IMR-90 (cell line): ENCODE data around the gene ERG28. TPM values are rescaled to one million over a fixed set of nuclear protein-coding genes. Genes with fewer than 3 reads are reported as not detected.

Experiments used
- ATAC-seq: fragments of 200-7000 bp; cut with Tn5 transposase; 2 replicates; pipeline ENCODE4 v1.9.1; 2020; ENCODE audit warnings: low read depth, mild to moderate bottlenecking, moderate library complexity
- BruUV-seq: library from RNA; stranded (reverse); fragments of 400-500 nt; replicated peaks from 2 replicates; lab custom pipeline; 2021; lab: Mats Ljungman, UMichigan
- CTCF ChIA-PET: fragments of 300-600 bp; formaldehyde crosslinking; extraction: SDS; loops from one replicate; lab custom pipeline; 2021; ENCODE audit warnings: antibody characterized with exemption; lab: Yijun Ruan, JAX
- POLR2A ChIA-PET: fragments of 300-600 bp; sonication (Branson Sonifier 250); formaldehyde crosslinking; loops from one replicate; lab custom pipeline; 2022; ENCODE audit warnings: antibody characterized with exemption; ENCODE audit not compliant: unreplicated experiment; lab: Charles Lee
- DNase-seq: peaks from one replicate; pipeline ENCODE4 v3.0.0; 2013
- H2AFZ ChIP-seq: replicated peaks from 2 replicates; pipeline ENCODE3; 2013; ENCODE audit warnings: low read length, mild to moderate bottlenecking; ENCODE audit not compliant: poor library complexity
- H2AK5ac ChIP-seq: 2 replicates; pipeline ENCODE4 v1.6.1; 2013; ENCODE audit warnings: low read depth, low read length, inconsistent platforms
- H2AK9ac ChIP-seq: replicated peaks from 2 replicates; pipeline ENCODE3; 2013; ENCODE audit warnings: mild to moderate bottlenecking, low read depth, low read length, moderate library complexity; ENCODE audit not compliant: poor library complexity
- H2BK120ac ChIP-seq: 2 replicates; pipeline ENCODE4 v1.6.1; 2013; ENCODE audit warnings: low read depth, low read length, inconsistent platforms
- H2BK15ac ChIP-seq: 3 replicates; pipeline ENCODE4 v1.6.1; 2013; ENCODE audit warnings: low read depth, low read length, inconsistent platforms
- H2BK20ac ChIP-seq: 2 replicates; pipeline ENCODE4 v1.6.1; 2013; ENCODE audit warnings: low read depth, mild to moderate bottlenecking, inconsistent platforms, low read length, moderate library complexity
- H2BK5ac ChIP-seq: 2 replicates; pipeline ENCODE4 v1.6.1; 2013; ENCODE audit warnings: mild to moderate bottlenecking, low read depth, low read length, inconsistent platforms; ENCODE audit not compliant: poor library complexity, severe bottlenecking
- H3K14ac ChIP-seq: replicated peaks from 2 replicates; pipeline ENCODE4 v1.6.1; 2013; ENCODE audit warnings: low read depth, low read length, inconsistent platforms
- H3K18ac ChIP-seq: 2 replicates; pipeline ENCODE4 v1.6.1; 2013; ENCODE audit warnings: low read depth, low read length, control low read depth
- H3K23ac ChIP-seq: 2 replicates; pipeline ENCODE4 v1.6.1; 2013; ENCODE audit warnings: low read depth, low read length, inconsistent platforms
- H3K27ac ChIP-seq: 2 replicates; pipeline ENCODE4 v1.5.1; 2013; ENCODE audit warnings: mild to moderate bottlenecking, control low read depth, low read length; ENCODE audit not compliant: insufficient read depth
- H3K27me3 ChIP-seq: 2 replicates; pipeline ENCODE4 v1.6.1; 2013; ENCODE audit warnings: low read length; ENCODE audit not compliant: control insufficient read depth, insufficient read depth
- H3K36me3 ChIP-seq: 2 replicates; pipeline ENCODE4 v1.6.1; 2013; ENCODE audit warnings: low read length, mixed read lengths; ENCODE audit not compliant: control insufficient read depth, insufficient read depth
- H3K4ac ChIP-seq: 2 replicates; pipeline ENCODE4 v1.6.1; 2013; ENCODE audit warnings: low read depth, low read length, inconsistent platforms
- H3K4me1 ChIP-seq: 2 replicates; pipeline ENCODE4 v1.6.1; 2013; ENCODE audit warnings: low read length, mixed read lengths; ENCODE audit not compliant: control insufficient read depth, insufficient read depth
- H3K4me2 ChIP-seq: 2 replicates; pipeline ENCODE4 v1.6.1; 2013; ENCODE audit warnings: low read depth, mild to moderate bottlenecking, control low read depth, low read length, moderate library complexity
- H3K4me3 ChIP-seq: 2 replicates; pipeline ENCODE4 v1.5.1; 2013; ENCODE audit warnings: low read depth, mild to moderate bottlenecking, control low read depth, low read length, moderate library complexity; ENCODE audit not compliant: insufficient read depth
- H3K56ac ChIP-seq: 2 replicates; pipeline ENCODE4 v1.6.1; 2013; ENCODE audit warnings: low read length, inconsistent platforms; ENCODE audit not compliant: insufficient read depth; ENCODE audit errors: extremely low read depth
- H3K79me1 ChIP-seq, 2 experiments: 2 replicates each; pipeline ENCODE4 v1.6.1; 2013; ENCODE audit warnings: low read length in 2 of 2, inconsistent platforms in 1 of 2, low read depth in 1 of 2
- H3K9ac ChIP-seq: 2 replicates; pipeline ENCODE4 v1.6.1; 2013; ENCODE audit warnings: low read depth, low read length, control low read depth
- H3K9me1 ChIP-seq: 2 replicates; pipeline ENCODE4 v1.6.1; 2013; ENCODE audit warnings: low read length, inconsistent platforms; ENCODE audit not compliant: insufficient read depth
- H3K9me3 ChIP-seq: 2 replicates; pipeline ENCODE4 v1.6.1; 2013; ENCODE audit warnings: low read length; ENCODE audit not compliant: control insufficient read depth, insufficient read depth
- H4K20me1 ChIP-seq: 2 replicates; pipeline ENCODE4 v1.6.1; 2013; ENCODE audit warnings: low read length, inconsistent platforms; ENCODE audit not compliant: insufficient read depth
- H4K5ac ChIP-seq: 2 replicates; pipeline ENCODE4 v1.6.1; 2013; ENCODE audit warnings: mild to moderate bottlenecking, low read depth, low read length, control low read depth
- H4K8ac ChIP-seq, 2 experiments: 2 replicates each; pipeline ENCODE4 v1.6.1; 2013; ENCODE audit warnings: low read depth in 2 of 2, low read length in 2 of 2, control low read depth in 1 of 2, inconsistent platforms in 1 of 2
- H4K91ac ChIP-seq: 2 replicates; pipeline ENCODE4 v1.6.1; 2013; ENCODE audit warnings: low read depth, low read length, inconsistent platforms; ENCODE audit not compliant: insufficient read depth
- MAZ ChIP-seq: IDR thresholded peaks from 2 replicates; pipeline ENCODE4 v1.6.1; 2012; ENCODE audit warnings: low read depth, mild to moderate bottlenecking, low read length, improper control_type of control experiment, moderate library complexity, borderline replicate concordance
- POLR2A ChIP-seq: IDR thresholded peaks from 2 replicates; pipeline ENCODE4 v1.6.1; 2012; ENCODE audit warnings: mild to moderate bottlenecking, low read depth, low read length
- RCOR1 ChIP-seq: IDR thresholded peaks from 2 replicates; pipeline ENCODE4 v1.6.1; 2012; ENCODE audit warnings: mild to moderate bottlenecking, low read length, improper control_type of control experiment; ENCODE audit not compliant: insufficient replicate concordance
- WGBS, 2 experiments: methylation state at CpG; one replicate each; pipeline versions ENCODE4 v1.1.5 to v1.1.7; 2013; ENCODE audit warnings: missing lambda C conversion rate in 2 of 2; ENCODE audit not compliant: insufficient read length in 1 of 2; ENCODE audit errors: extremely low coverage in 2 of 2; 5-methylcytosine and 5-hydroxymethylcytosine counted together
- dilution Hi-C: fragments of 300-500 bp; cut with HindIII; formaldehyde crosslinking; loops from one replicate; pipeline ENCODE4 v1.14.3; 2018; ENCODE audit warnings: low sequenced_read_pairs; ENCODE audit not compliant: unreplicated experiment
- in situ Hi-C: fragments of 300-500 bp; cut with MboI; formaldehyde crosslinking; loops from 3 replicates; pipeline ENCODE4 v1.14.3; 2019; ENCODE audit warnings: low sequenced_read_pairs, inconsistent platforms, mixed read lengths
- intact Hi-C: fragments of 100-400 bp; cut with micrococcal nuclease; formaldehyde crosslinking; loops from 2 replicates; pipeline ENCODE4 v1.10.0; 2022
- polyA plus RNA-seq, 3 experiments: library from polyadenylated mRNA; depleted of rRNA; stranded (reverse); fragments of >200 nt; gene quantifications; 2 replicates each; pipeline ENCODE4 v1.2.3, GENCODE V29; 2012; ENCODE audit warnings: low replicate concordance in 1 of 3
- total RNA-seq: library from RNA; depleted of rRNA; stranded (reverse); fragments of >200 nt; gene quantifications from 2 replicates; pipeline ENCODE4 v1.2.3, GENCODE V29; 2012
- TF ChIP-seq, protein P1 (sequence below): conservative IDR thresholded peaks from 2 replicates; pipeline ENCODE4 v1.5.1; 2012; ENCODE audit warnings: mild to moderate bottlenecking, low read depth, low read length, improper control_type of control experiment
- TF ChIP-seq, protein P2 (sequence below): fragments of 150-350 bp; IDR thresholded peaks from 2 replicates; pipeline ENCODE4 v1.6.1; 2016; ENCODE audit warnings: low read depth, mild to moderate bottlenecking, low read length, moderate library complexity, borderline replicate concordance

The ERG28 gene
- total and polyA plus RNA-seq, 2 of the 4 experiments (the other 2 are of a cell fraction) = 0.90 to 15.4 TPM

DNA sequence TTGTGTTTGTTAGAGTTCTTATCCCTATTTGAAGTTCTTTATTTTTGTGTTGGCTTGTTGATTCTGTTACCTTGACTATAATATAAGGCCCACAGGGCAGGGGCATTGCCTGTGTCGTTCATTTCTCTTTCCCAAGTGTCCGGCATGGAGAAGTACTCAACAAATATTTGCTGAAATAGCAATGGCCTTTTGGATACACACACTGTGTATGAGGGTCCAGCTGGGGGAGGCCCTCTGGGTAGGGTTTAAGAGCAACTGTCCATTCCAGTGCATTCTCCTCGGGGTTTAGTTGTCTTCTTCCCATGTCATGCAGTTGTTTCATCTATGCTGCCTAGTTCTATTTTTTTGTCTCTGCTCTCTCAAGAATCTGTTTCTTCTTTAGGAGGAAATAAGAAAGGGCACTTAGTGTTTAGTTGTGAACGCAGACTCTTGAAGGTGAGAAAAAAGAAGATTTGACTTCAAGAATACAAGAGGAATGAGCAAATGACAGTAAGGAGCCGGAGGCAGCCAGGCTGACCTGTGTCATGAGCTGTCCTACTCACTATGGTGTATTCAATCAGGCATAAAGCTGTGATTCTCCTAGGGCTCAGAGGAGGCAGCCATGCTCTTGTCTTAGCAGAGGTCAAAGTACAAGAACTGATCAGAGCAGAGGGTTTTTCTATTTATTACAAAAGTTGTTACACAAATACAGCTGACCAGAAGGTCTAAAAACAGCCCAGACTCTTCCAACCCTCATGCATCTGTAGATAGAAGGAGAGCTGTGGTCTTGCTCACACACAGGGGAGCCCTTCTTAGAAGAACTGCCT is 10.2 kb downstream of the ERG28 start:
- H3K27ac ChIP-seq = no peak overlapping the region
- H3K36me3 ChIP-seq = peaks cover 9% of the 10 kb centered on the region; the same call in 1 of the 2 replicates
- peaks cover 20% of the 10 kb centered on the region for H3K9me1 ChIP-seq
- H2BK20ac ChIP-seq = no peak overlapping the region
- no peak overlapping the region for H4K8ac ChIP-seq
- CTCF ChIA-PET = interaction anchor here (9.8 kb wide), 1 partner anchor 73 kb away, joined by 125 read pairs; the partner anchor contains the start of gene FLVCR2
- ATAC-seq (no peak), DNase-seq (no peak)
- in situ Hi-C loops (loop anchor here (5.0 kb wide), 1 partner anchor 73 kb away; the partner anchor contains the start of gene FLVCR2), intact Hi-C loops (no loop called here), dilution Hi-C loops (no loop called here)
- no peak overlapping the region for H2AK9ac ChIP-seq
- H2BK15ac ChIP-seq = no peak overlapping the region
- no peaks in the 10 kb centered on the region for H3K9me3 ChIP-seq
- H3K4me3 ChIP-seq = no peak overlapping the region
- no peak overlapping the region for H3K23ac ChIP-seq
- H3K9ac ChIP-seq = no peak overlapping the region
- H4K20me1 ChIP-seq = peaks cover 3% of the 10 kb centered on the region; the same call in 1 of the 2 replicates
- H3K56ac ChIP-seq = no peak overlapping the region
- no peak overlapping the region for H4K91ac ChIP-seq
- no peak overlapping the region for H2AK5ac ChIP-seq
- H2AFZ ChIP-seq = no peak overlapping the region
- WGBS, 2 experiments = 100% methylated on average over 1 of the region's 5 CpGs; no CpG with 5 or more reads in 1 of the 2 experiments
- no peak overlapping the region for H3K4ac ChIP-seq
- BruUV-seq = no TSS peak
- no peak overlapping the region for H3K4me2 ChIP-seq
- no peak overlapping the region for H2BK5ac ChIP-seq
- H2BK120ac ChIP-seq = no peak overlapping the region
- peaks cover 21% of the 10 kb centered on the region for H3K4me1 ChIP-seq
- POLR2A ChIA-PET = no interaction called here
- TF ChIP-seq, protein P1, sequence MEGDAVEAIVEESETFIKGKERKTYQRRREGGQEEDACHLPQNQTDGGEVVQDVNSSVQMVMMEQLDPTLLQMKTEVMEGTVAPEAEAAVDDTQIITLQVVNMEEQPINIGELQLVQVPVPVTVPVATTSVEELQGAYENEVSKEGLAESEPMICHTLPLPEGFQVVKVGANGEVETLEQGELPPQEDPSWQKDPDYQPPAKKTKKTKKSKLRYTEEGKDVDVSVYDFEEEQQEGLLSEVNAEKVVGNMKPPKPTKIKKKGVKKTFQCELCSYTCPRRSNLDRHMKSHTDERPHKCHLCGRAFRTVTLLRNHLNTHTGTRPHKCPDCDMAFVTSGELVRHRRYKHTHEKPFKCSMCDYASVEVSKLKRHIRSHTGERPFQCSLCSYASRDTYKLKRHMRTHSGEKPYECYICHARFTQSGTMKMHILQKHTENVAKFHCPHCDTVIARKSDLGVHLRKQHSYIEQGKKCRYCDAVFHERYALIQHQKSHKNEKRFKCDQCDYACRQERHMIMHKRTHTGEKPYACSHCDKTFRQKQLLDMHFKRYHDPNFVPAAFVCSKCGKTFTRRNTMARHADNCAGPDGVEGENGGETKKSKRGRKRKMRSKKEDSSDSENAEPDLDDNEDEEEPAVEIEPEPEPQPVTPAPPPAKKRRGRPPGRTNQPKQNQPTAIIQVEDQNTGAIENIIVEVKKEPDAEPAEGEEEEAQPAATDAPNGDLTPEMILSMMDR = no peak
- TF ChIP-seq, protein P2, sequence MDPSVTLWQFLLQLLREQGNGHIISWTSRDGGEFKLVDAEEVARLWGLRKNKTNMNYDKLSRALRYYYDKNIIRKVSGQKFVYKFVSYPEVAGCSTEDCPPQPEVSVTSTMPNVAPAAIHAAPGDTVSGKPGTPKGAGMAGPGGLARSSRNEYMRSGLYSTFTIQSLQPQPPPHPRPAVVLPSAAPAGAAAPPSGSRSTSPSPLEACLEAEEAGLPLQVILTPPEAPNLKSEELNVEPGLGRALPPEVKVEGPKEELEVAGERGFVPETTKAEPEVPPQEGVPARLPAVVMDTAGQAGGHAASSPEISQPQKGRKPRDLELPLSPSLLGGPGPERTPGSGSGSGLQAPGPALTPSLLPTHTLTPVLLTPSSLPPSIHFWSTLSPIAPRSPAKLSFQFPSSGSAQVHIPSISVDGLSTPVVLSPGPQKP = no peak
- no peak for TF ChIP-seq MAZ
- TF ChIP-seq RCOR1 = no peak
- TF ChIP-seq POLR2A = no peak
- H3K27me3 ChIP-seq = no peaks in the 10 kb centered on the region
- H3K18ac ChIP-seq = no peak overlapping the region
- H4K5ac ChIP-seq = no peak overlapping the region
- H3K14ac ChIP-seq = no peak overlapping the region
- no peaks in the 10 kb centered on the region; a peak in 1 of 4 replicates for H3K79me1 ChIP-seq
